ENCODE data around the gene MUC5AC. TPM values are rescaled to one million over a fixed set of nuclear protein-coding genes. Genes with fewer than 3 reads are reported as not detected.

MUC5AC gene
- total and polyA plus RNA-seq, 2 of the 13 experiments (the other 11 are each of a cell fraction or from before 2014, with no cell fraction given): under 0.01 TPM; not detected in 1

DNA sequence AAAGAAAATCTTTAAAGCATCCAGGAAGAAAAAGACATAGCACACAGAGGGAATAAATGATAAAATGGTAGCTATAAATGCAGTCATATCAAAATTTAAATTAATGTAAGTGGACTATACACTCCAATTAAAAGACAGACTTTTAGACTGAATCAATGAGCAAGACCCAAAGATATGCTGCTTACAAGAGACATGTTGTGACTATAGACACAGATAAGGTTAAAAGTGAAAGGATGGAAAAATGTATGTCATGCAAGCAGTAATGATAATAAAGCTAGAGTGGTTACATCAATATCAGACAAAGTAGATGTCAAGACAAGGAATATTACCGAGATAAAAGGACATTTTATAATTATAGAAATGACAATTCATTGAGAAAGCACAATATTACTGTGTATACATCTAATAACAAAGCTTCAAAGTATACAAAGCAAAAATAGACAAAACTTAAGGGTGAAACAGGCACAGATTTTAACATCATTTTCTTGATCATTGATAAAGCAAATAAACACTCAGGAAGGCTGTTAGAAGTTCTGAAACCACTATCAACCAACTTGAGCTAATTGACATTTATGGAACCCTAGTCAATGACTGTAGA, 22.8 kb upstream of the MUC5AC start:
- WGBS (ENCODE audit: low lambda C conversion rate): 0% methylated on average over 1 of the region's 1 CpG
- TF ChIP-seq CBX5 (CRISPR knock-in tag; IDR thresholded peaks at IDR 0.05; ENCODE audit: borderline replicate concordance) (no peak), ZSCAN29 (CRISPR knock-in tag; conservative IDR thresholded peaks at IDR 0.05) (no peak), ZNF3 (CRISPR knock-in tag; IDR thresholded peaks at IDR 0.05) (no peak), EEA1 (CRISPR knock-in tag; IDR thresholded peaks at IDR 0.05; ENCODE audit: borderline replicate concordance) (no peak), ZNF839 (CRISPR knock-in tag; IDR thresholded peaks at IDR 0.05; ENCODE audit: borderline replicate concordance) (no peak), GATAD2A (CRISPR knock-in tag; IDR thresholded peaks at IDR 0.05) (no peak), ZC3H4 (CRISPR knock-in tag; IDR thresholded peaks at IDR 0.05; ENCODE audit: borderline replicate concordance) (no peak), HCFC1 (IDR thresholded peaks at IDR 0.05; ENCODE audit: low read depth, low read length) (no peak), IRX3 (CRISPR knock-in tag; IDR thresholded peaks at IDR 0.05; ENCODE audit: borderline replicate concordance, low read depth) (no peak), FOXJ3 (CRISPR knock-in tag; IDR thresholded peaks at IDR 0.05; ENCODE audit: borderline replicate concordance) (no peak), KLF6 (CRISPR knock-in tag; IDR thresholded peaks at IDR 0.05) (no peak), RFX5 (IDR thresholded peaks at IDR 0.05; ENCODE audit: low read depth, low read length) (no peak)
- TF ChIP-seq, protein P1, sequence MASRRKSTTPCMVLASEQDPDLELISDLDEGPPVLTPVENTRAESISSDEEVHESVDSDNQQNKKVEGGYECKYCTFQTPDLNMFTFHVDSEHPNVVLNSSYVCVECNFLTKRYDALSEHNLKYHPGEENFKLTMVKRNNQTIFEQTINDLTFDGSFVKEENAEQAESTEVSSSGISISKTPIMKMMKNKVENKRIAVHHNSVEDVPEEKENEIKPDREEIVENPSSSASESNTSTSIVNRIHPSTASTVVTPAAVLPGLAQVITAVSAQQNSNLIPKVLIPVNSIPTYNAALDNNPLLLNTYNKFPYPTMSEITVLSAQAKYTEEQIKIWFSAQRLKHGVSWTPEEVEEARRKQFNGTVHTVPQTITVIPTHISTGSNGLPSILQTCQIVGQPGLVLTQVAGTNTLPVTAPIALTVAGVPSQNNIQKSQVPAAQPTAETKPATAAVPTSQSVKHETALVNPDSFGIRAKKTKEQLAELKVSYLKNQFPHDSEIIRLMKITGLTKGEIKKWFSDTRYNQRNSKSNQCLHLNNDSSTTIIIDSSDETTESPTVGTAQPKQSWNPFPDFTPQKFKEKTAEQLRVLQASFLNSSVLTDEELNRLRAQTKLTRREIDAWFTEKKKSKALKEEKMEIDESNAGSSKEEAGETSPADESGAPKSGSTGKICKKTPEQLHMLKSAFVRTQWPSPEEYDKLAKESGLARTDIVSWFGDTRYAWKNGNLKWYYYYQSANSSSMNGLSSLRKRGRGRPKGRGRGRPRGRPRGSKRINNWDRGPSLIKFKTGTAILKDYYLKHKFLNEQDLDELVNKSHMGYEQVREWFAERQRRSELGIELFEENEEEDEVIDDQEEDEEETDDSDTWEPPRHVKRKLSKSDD (CRISPR knock-in tag; IDR thresholded peaks at IDR 0.05; ENCODE audit: low read depth): no peak
- TF ChIP-seq, protein P2, sequence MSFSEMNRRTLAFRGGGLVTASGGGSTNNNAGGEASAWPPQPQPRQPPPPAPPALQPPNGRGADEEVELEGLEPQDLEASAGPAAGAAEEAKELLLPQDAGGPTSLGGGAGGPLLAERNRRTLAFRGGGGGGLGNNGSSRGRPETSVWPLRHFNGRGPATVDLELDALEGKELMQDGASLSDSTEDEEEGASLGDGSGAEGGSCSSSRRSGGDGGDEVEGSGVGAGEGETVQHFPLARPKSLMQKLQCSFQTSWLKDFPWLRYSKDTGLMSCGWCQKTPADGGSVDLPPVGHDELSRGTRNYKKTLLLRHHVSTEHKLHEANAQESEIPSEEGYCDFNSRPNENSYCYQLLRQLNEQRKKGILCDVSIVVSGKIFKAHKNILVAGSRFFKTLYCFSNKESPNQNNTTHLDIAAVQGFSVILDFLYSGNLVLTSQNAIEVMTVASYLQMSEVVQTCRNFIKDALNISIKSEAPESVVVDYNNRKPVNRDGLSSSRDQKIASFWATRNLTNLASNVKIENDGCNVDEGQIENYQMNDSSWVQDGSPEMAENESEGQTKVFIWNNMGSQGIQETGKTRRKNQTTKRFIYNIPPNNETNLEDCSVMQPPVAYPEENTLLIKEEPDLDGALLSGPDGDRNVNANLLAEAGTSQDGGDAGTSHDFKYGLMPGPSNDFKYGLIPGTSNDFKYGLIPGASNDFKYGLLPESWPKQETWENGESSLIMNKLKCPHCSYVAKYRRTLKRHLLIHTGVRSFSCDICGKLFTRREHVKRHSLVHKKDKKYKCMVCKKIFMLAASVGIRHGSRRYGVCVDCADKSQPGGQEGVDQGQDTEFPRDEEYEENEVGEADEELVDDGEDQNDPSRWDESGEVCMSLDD (CRISPR knock-in tag; IDR thresholded peaks at IDR 0.05; ENCODE audit: borderline replicate concordance): no peak
- TF ChIP-seq, protein P3, sequence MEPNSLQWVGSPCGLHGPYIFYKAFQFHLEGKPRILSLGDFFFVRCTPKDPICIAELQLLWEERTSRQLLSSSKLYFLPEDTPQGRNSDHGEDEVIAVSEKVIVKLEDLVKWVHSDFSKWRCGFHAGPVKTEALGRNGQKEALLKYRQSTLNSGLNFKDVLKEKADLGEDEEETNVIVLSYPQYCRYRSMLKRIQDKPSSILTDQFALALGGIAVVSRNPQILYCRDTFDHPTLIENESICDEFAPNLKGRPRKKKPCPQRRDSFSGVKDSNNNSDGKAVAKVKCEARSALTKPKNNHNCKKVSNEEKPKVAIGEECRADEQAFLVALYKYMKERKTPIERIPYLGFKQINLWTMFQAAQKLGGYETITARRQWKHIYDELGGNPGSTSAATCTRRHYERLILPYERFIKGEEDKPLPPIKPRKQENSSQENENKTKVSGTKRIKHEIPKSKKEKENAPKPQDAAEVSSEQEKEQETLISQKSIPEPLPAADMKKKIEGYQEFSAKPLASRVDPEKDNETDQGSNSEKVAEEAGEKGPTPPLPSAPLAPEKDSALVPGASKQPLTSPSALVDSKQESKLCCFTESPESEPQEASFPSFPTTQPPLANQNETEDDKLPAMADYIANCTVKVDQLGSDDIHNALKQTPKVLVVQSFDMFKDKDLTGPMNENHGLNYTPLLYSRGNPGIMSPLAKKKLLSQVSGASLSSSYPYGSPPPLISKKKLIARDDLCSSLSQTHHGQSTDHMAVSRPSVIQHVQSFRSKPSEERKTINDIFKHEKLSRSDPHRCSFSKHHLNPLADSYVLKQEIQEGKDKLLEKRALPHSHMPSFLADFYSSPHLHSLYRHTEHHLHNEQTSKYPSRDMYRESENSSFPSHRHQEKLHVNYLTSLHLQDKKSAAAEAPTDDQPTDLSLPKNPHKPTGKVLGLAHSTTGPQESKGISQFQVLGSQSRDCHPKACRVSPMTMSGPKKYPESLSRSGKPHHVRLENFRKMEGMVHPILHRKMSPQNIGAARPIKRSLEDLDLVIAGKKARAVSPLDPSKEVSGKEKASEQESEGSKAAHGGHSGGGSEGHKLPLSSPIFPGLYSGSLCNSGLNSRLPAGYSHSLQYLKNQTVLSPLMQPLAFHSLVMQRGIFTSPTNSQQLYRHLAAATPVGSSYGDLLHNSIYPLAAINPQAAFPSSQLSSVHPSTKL (CRISPR knock-in tag; IDR thresholded peaks at IDR 0.05): no peak

More for the DNA sequence above, 22.8 kb upstream of the MUC5AC start:
- Histone ChIP-seq H3K4me1 (ENCODE audit: insufficient read depth, low read length) (no peaks in the 10 kb centered on the region; the same call in 1 of the 2 replicates), H3K27me3 (ENCODE audit: control insufficient read depth in 1 of 2, insufficient read depth in 2 of 2, low read length in 2 of 2) (peaks cover 4 to 21% of the 10 kb centered on the region in 2 experiments; a peak in 4 of 5 replicates), H3K79me2 (ENCODE audit: insufficient read depth, low read length) (no peaks in the 10 kb centered on the region), H3K9me3 (ENCODE audit: low read length) (peaks cover 12% of the 10 kb centered on the region; the same call in 1 of the 2 replicates), H3K4me3 (replicated peaks in 1 of 3; ENCODE audit: insufficient read depth in 1 of 3, low read depth in 2 of 3, low read length in 3 of 3) (no peak overlapping the region), H4K20me1 (ENCODE audit: insufficient read depth, low read length) (no peaks in the 10 kb centered on the region), H2AFZ (ENCODE audit: low read length) (no peak overlapping the region), H3K36me3 (replicated peaks in 1 of 2; ENCODE audit: control insufficient read depth in 1 of 2, insufficient read depth in 2 of 2, low read length in 2 of 2) (no peaks in the 10 kb centered on the region), H3K4me2 (ENCODE audit: low read depth, low read length) (no peak overlapping the region), H3K9ac (ENCODE audit: insufficient read depth, low read depth, low read length) (no peak overlapping the region), H3K27ac (ENCODE audit: extremely low read length, insufficient read depth, low read length) (no peak overlapping the region)
- in situ Hi-C loops (cut with HindIII; ENCODE audit: extremely low pct_ligation_motif_present, low pct_unique_long_range_greater_than_20kb) (no loop called here), intact Hi-C loops (cut with micrococcal nuclease; ENCODE audit: unreplicated experiment) (no loop called here)
- no peak for DNase-seq (ENCODE audit: low spot score)
- ChIA-PET POLR2A (no interaction called here), CTCF (ENCODE audit: low intra/inter-chr PET ratio, low total read pairs) (no interaction called here)
- no peak for FAIRE-seq
- no TSS peak for BruUV-seq (replicated peaks)
- no peak for ATAC-seq

Measured in HepG2 (cell line).